CD14-positive monocyte (primary cell): ENCODE data around the gene CEND1. TPM values are rescaled to one million over a fixed set of nuclear protein-coding genes. Genes with fewer than 3 reads are reported as not detected.
A peak's percentile ranks its signal among the peaks of the same experiment; 100 is the strongest.

ENCODE experiments used
- DNase-seq, 3 donors: peaks; one replicate each; pipeline ENCODE4 v3.0.0-alpha.2; 2011 to 2022
- H2AFZ ChIP-seq: 2 replicates; pipeline ENCODE4 v1.6.0; 2012; ENCODE audit warnings: mild to moderate bottlenecking, low read depth, low read length, inconsistent platforms; ENCODE audit not compliant: insufficient read depth, poor library complexity, severe bottlenecking
- H3K27ac ChIP-seq, 2 donors: 1 replicate in 1 of 2; 2 replicates in 1 of 2; pipeline ENCODE4 v1.5.1; 2012 to 2013; ENCODE audit warnings: low read length in 2 of 2, control low read depth in 1 of 2, inconsistent platforms in 1 of 2, low read depth in 1 of 2, mild to moderate bottlenecking in 1 of 2
- H3K27me3 ChIP-seq, 2 donors: one replicate each; pipeline versions ENCODE4 v1.6.0 to v1.6.1; 2011 to 2013; ENCODE audit warnings: low read length in 2 of 2; ENCODE audit not compliant: control insufficient read depth in 2 of 2, insufficient read depth in 2 of 2
- H3K36me3 ChIP-seq, 2 donors: replicated peaks in 1 of 2; 1 replicate in 1 of 2; 2 replicates in 1 of 2; pipeline versions ENCODE4 v1.5.1 to v1.6.1; 2012 to 2013; ENCODE audit warnings: low read length in 2 of 2, control low read depth in 1 of 2, inconsistent platforms in 1 of 2, mild to moderate bottlenecking in 1 of 2; ENCODE audit not compliant: insufficient read depth in 2 of 2, control insufficient read depth in 1 of 2
- H3K4me1 ChIP-seq, 2 donors: 1 replicate in 1 of 2; 2 replicates in 1 of 2; pipeline versions ENCODE4 v1.5.1 to v1.6.1; 2012 to 2013; ENCODE audit warnings: low read length in 2 of 2, control low read depth in 1 of 2, inconsistent platforms in 1 of 2, mild to moderate bottlenecking in 1 of 2, moderate library complexity in 1 of 2; ENCODE audit not compliant: insufficient read depth in 2 of 2, control insufficient read depth in 1 of 2
- H3K4me2 ChIP-seq: replicated peaks from 2 replicates; pipeline ENCODE3; 2012; ENCODE audit warnings: low read length, moderate library complexity, mild to moderate bottlenecking; ENCODE audit not compliant: poor library complexity, severe bottlenecking; ENCODE audit errors: extremely low read depth
- H3K4me3 ChIP-seq, 3 experiments: fragments of 200-600 bp in 1 of 3; sonication (generic) in 1 of 3; replicated peaks in 1 of 3; 1 replicate in 2 of 3; 2 replicates in 1 of 3; pipeline ENCODE4 v1.5.1; 2011 to 2013; ENCODE audit warnings: low read length in 3 of 3, mild to moderate bottlenecking in 3 of 3, control low read depth in 2 of 3, low read depth in 2 of 3, inconsistent platforms in 1 of 3, moderate library complexity in 1 of 3
- H3K79me2 ChIP-seq: 2 replicates; pipeline ENCODE4 v1.6.0; 2012; ENCODE audit warnings: mild to moderate bottlenecking, control low read depth, inconsistent platforms, low read length, moderate library complexity; ENCODE audit not compliant: insufficient read depth
- H3K9ac ChIP-seq: 2 replicates; pipeline ENCODE4 v1.6.0; 2017; ENCODE audit warnings: low read length, mild to moderate bottlenecking; ENCODE audit not compliant: insufficient read depth, poor library complexity, severe bottlenecking
- H3K9me3 ChIP-seq, 2 donors: replicated peaks in 1 of 2; 1 replicate in 1 of 2; 2 replicates in 1 of 2; pipeline versions ENCODE4 v1.5.1 to v1.6.1; 2012 to 2013; ENCODE audit warnings: low read length in 2 of 2, control low read depth in 1 of 2; ENCODE audit not compliant: control insufficient read depth in 1 of 2, insufficient read depth in 1 of 2
- H4K20me1 ChIP-seq: 2 replicates; pipeline ENCODE4 v1.6.0; 2012; ENCODE audit warnings: mild to moderate bottlenecking, low read length, control low read depth, moderate library complexity; ENCODE audit not compliant: insufficient read depth
- H3K27ac Mint-ChIP-seq, 7 donors: one replicate each; pipeline ENCODE4 v1.8.0; 2020; ENCODE audit warnings: mild to moderate bottlenecking in 7 of 7, mixed read lengths in 7 of 7, moderate library complexity in 6 of 7, inconsistent platforms in 2 of 7
- H3K27me3 Mint-ChIP-seq, 3 donors: one replicate each; pipeline ENCODE4 v1.8.0; 2021 to 2022; ENCODE audit warnings: low read depth in 3 of 3, mild to moderate bottlenecking in 3 of 3, mixed read lengths in 3 of 3, moderate library complexity in 3 of 3, inconsistent platforms in 1 of 3
- H3K36me3 Mint-ChIP-seq, 2 donors: one replicate each; pipeline ENCODE4 v1.8.0; 2020; ENCODE audit warnings: mixed read lengths in 2 of 2, inconsistent platforms in 1 of 2, mild to moderate bottlenecking in 1 of 2
- H3K4me1 Mint-ChIP-seq: one replicate; pipeline ENCODE4 v1.8.0; 2020; ENCODE audit warnings: mild to moderate bottlenecking, mixed read lengths
- H3K4me3 Mint-ChIP-seq, 2 donors: one replicate each; pipeline ENCODE4 v1.8.0; 2020; ENCODE audit warnings: mild to moderate bottlenecking in 2 of 2, mixed read lengths in 2 of 2, moderate library complexity in 1 of 2
- H3K9me3 Mint-ChIP-seq, 7 donors: one replicate each; pipeline ENCODE4 v1.8.0; 2020 to 2022; ENCODE audit warnings: mixed read lengths in 7 of 7, mild to moderate bottlenecking in 6 of 7, moderate library complexity in 6 of 7, inconsistent platforms in 2 of 7
- CTCF ChIP-seq: fragments of 200-600 bp; IDR thresholded peaks from one replicate; pipeline ENCODE4 v1.8.0; 2022; ENCODE audit warnings: antibody characterized with exemption, mild to moderate bottlenecking
- WGBS: methylation state at CpG from one replicate; pipeline ENCODE4 v1.1.5; 2013; ENCODE audit warnings: missing lambda C conversion rate; ENCODE audit not compliant: insufficient coverage; 5-methylcytosine and 5-hydroxymethylcytosine counted together
- intact Hi-C, 2 donors: fragments of 100-400 bp; cut with micrococcal nuclease; formaldehyde crosslinking; loops; one replicate each; pipeline versions ENCODE4 v1.15.0 to v1.15.1; 2023
- polyA plus RNA-seq, 3 donors: library from polyadenylated mRNA; depleted of rRNA in 1 of 3; unstranded in 2 of 3; stranded (reverse) in 1 of 3; fragments of 300-500 nt in 2 of 3; fragments of >200 nt in 1 of 3; fragmentation: Illumina TruSeq in 2 of 3; gene quantifications; 1 replicate in 2 of 3; 2 replicates in 1 of 3; pipeline ENCODE4 v1.2.3, GENCODE V29; 2012 to 2021

Gene CEND1
- polyA plus RNA-seq, 3 donors = not detected

- H3K27me3 Mint-ChIP-seq = peaks cover 17 to 22% (median 20%) of the 10 kb centered on the region in 3 donors
- Histone ChIP-seq H3K9me3 (no peaks in the 10 kb centered on the region), H4K20me1 (peaks cover 60% of the 10 kb centered on the region), H3K27ac (no peak overlapping the region), H3K4me2 (no peak overlapping the region), H3K9ac (no peak overlapping the region), H3K79me2 (peaks cover 53% of the 10 kb centered on the region), H3K27me3 (peaks cover 0 to 17% of the 10 kb centered on the region in 2 donors), H3K4me1 (peaks cover 64 to 76% of the 10 kb centered on the region in 2 donors), H3K36me3 (peaks cover 21 to 32% of the 10 kb centered on the region in 2 donors), H2AFZ (no peak overlapping the region), H3K4me3 (no peak overlapping the region)
- peaks cover 0 to 4% (median 1%) of the 10 kb centered on the region in 7 donors for H3K9me3 Mint-ChIP-seq
- H3K27ac Mint-ChIP-seq = no peak overlapping the region
- peaks cover 48% of the 10 kb centered on the region for H3K4me1 Mint-ChIP-seq
- 95% methylated on average over 33 of the region's 53 CpGs for WGBS
- intact Hi-C loops = no loop called here
- TF ChIP-seq CTCF = no peak
- peaks cover 34 to 44% of the 10 kb centered on the region in 2 donors for H3K36me3 Mint-ChIP-seq
- no peak for DNase-seq
- no peak overlapping the region for H3K4me3 Mint-ChIP-seq
Measured at GRCh38 chr11:823441-824291, 33.8 kb upstream of the CEND1 start.

- peak overlapping the region; percentile 91 to 98 (median 97) for H3K27ac Mint-ChIP-seq
- Histone ChIP-seq H4K20me1 (peaks cover 60% of the 10 kb centered on the region), H3K4me3 (peak overlapping the region; percentile 71 to 97 (median 87)), H3K4me2 (peak overlapping the region; percentile 100), H3K27me3 (peaks cover 0 to 2% of the 10 kb centered on the region in 2 donors), H2AFZ (no peak overlapping the region), H3K4me1 (peaks cover 50 to 62% of the 10 kb centered on the region in 2 donors), H3K79me2 (peaks cover 53% of the 10 kb centered on the region), H3K36me3 (peaks cover 21 to 32% of the 10 kb centered on the region in 2 donors), H3K27ac (peak overlapping the region; percentile 85 to 91), H3K9me3 (no peaks in the 10 kb centered on the region), H3K9ac (peak overlapping the region; percentile 86)
- TF ChIP-seq CTCF = no peak
- intact Hi-C loops = loop anchor here in 1 of 2 donors (2.0 kb wide), 1 partner anchor 13 kb away; no protein-coding TSS in a partner anchor
- peaks cover 38% of the 10 kb centered on the region for H3K4me1 Mint-ChIP-seq
- H3K36me3 Mint-ChIP-seq = peaks cover 27 to 40% of the 10 kb centered on the region in 2 donors
- peak; percentile 73 to 87 (median 77) for DNase-seq
- peaks cover 0 to 1% (median 0%) of the 10 kb centered on the region in 7 donors for H3K9me3 Mint-ChIP-seq
- peak overlapping the region; percentile 88 to 90 for H3K4me3 Mint-ChIP-seq
- no CpG with 5 or more reads among the region's 22 CpGs for WGBS
- peaks cover 4 to 19% (median 7%) of the 10 kb centered on the region in 3 donors for H3K27me3 Mint-ChIP-seq
Measured at GRCh38 chr11:821512-822371, 31.9 kb upstream of the CEND1 start.
